Measurements from ENCODE around the gene EHD1. TPM values are rescaled to one million over a fixed set of nuclear protein-coding genes. Genes with fewer than 3 reads are reported as not detected.

Gene EHD1
- total RNA-seq, 6 experiments from 2014 or later, result 189 to 227 (median 197) TPM

DNA sequence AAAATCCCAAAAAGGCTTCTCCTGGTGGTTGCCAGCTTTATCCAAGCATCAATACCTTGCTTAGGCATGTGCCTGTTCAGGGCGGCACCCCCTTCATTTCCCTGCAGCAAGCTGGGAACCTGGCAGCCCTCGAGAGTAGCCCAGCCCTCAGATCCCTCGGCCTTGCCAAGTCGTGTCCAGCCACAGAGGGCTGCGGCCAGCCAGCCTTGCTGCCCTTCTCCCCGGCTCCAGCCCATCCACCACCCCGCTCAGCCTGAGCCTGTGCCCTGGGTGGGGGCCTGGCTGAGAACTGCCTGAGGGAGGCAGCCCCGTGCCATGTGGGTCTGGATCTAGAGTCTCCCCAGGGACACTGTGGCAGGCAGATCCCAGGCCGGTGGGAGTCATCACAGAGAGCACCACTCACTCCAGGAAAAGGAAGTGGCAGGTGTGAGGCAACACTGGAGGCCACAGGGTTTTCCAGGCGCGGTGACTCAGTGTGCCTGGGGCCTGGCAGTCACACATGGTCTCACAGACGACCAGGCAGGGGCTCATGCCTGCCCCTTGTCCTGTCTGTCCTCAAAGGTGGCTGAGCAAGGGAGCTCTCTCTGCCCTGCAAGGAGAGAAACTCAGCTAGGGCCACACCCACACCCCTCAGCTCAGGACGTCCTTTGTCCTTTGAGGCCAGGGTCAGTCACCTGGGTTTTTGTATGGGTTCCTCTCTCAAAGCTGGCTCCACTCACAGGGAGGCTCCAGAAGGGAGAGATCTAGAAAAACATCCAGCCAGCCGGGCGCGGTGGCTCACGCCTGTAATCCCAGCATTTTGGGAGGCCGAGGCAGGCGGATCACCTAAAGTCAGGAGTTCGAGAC is 21.8 kb downstream of the EHD1 start:
- Mint-ChIP-seq H3K4me3 (peak overlapping the region; percentile 39; the same call in 1 of the 2 replicates), H3K27me3 (ENCODE audit: insufficient read depth) (peaks cover 2% of the 10 kb centered on the region; the same call in 1 of the 2 replicates), H3K4me1 (ENCODE audit: low read depth) (peaks cover 36% of the 10 kb centered on the region), H3K9me3 (no peaks in the 10 kb centered on the region), H3K36me3 (ENCODE audit: low read depth) (peaks cover 26% of the 10 kb centered on the region), H3K27ac (peak overlapping the region; percentile 92)
- peak; percentile 84 for DNase-seq
- TF ChIP-seq, protein P1, sequence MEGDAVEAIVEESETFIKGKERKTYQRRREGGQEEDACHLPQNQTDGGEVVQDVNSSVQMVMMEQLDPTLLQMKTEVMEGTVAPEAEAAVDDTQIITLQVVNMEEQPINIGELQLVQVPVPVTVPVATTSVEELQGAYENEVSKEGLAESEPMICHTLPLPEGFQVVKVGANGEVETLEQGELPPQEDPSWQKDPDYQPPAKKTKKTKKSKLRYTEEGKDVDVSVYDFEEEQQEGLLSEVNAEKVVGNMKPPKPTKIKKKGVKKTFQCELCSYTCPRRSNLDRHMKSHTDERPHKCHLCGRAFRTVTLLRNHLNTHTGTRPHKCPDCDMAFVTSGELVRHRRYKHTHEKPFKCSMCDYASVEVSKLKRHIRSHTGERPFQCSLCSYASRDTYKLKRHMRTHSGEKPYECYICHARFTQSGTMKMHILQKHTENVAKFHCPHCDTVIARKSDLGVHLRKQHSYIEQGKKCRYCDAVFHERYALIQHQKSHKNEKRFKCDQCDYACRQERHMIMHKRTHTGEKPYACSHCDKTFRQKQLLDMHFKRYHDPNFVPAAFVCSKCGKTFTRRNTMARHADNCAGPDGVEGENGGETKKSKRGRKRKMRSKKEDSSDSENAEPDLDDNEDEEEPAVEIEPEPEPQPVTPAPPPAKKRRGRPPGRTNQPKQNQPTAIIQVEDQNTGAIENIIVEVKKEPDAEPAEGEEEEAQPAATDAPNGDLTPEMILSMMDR (IDR thresholded peaks at IDR 0.05), result no peak

DNA sequence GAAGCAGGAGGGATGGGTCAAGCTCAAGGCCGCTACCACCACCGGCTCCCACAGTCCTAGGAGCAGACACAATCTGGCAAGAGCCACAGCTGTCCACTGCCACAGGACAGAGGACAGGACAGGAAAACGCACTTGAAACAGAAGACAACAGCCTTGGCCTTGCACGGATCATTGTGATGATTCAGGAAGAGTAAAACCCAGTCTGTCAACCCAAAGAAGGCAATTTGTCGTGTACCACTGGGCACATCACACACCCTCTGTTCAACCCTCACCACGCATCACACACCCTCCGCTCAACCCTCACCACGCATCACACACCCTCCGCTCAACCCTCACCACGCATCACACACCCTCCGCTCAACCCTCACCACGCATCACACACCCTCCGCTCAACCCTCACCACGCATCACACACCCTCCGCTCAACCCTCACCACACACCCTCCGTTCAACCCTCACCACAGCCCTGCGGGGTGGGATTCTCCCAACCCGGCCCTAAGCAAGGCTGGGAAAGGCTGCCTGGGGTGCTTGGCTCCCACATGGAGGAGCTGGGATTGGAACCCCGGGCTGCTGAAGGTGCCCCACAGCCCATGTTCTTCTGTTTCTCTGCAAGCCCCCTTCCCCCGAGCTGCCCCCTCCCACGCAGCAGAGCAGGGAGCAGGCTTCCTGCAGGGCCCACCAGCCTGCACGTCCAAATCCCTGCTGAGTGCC is 22.7 kb downstream of the EHD1 start:
- H3K4me1 Mint-ChIP-seq (ENCODE audit: low read depth), result peaks cover 44% of the 10 kb centered on the region
- no peak for DNase-seq
- peak overlapping the region; percentile 62 for H3K4me3 Mint-ChIP-seq
- TF ChIP-seq, protein P1 (IDR thresholded peaks at IDR 0.05), result no peak
- H3K27ac Mint-ChIP-seq, result peak overlapping the region; percentile 92
- no peaks in the 10 kb centered on the region for H3K9me3 Mint-ChIP-seq
- peaks cover 2% of the 10 kb centered on the region; the same call in 1 of the 2 replicates for H3K27me3 Mint-ChIP-seq (ENCODE audit: insufficient read depth)
- peaks cover 27% of the 10 kb centered on the region for H3K36me3 Mint-ChIP-seq (ENCODE audit: low read depth)

DNA sequence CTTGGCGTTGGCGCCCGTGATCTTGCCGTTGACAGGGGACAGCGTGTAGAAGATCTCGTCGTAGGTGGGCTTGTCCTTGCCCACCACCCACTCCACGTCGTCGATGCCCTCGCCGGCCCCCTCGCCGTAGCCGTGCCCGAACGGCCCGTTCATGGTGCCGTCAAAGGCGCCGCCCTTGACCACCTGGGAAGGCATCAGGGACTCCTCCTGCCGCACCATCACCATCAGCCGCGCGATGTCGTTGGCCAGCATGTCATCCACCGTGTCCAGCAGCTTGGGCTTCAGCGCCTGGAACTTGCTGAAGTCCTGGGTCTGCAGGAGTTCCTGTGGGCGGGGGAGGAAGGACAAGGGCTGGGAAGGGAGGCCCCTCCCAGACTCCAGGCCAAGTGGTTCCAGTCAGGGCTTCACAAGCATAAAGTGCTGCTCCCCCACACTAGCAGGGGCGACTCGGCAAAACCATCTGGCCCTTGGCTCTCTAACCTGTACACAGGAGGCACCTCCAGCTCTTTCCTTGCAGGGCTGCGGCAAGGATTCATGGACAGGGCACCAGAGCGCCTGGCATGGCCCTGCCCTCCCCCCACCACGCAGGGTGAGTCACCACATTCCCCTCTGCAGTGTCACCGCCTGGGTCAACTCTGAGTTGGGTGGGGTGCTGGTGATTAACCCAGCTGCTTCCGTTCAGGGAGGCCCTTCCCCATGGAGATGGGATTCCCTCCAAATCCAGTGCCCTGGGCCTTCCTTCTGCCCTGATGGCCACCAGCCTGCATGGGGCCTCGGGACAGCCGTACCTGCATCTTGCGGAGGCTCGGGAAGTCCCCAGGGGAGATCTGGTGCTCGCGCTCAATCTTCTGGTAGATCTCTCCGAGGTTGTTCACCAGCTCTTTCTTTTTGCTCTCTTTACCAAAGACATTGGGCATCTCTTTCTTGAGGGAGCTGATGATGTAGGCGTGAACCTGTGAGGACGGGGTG is 23.6 kb downstream of the EHD1 start:
- peak overlapping the region; percentile 62 for H3K4me3 Mint-ChIP-seq
- peaks cover 6% of the 10 kb centered on the region; the same call in 1 of the 2 replicates for H3K27me3 Mint-ChIP-seq (ENCODE audit: insufficient read depth)
- peaks cover 23% of the 10 kb centered on the region for H3K36me3 Mint-ChIP-seq (ENCODE audit: low read depth)
- peaks cover 51% of the 10 kb centered on the region for H3K4me1 Mint-ChIP-seq (ENCODE audit: low read depth)
- peak overlapping the region; percentile 92 for H3K27ac Mint-ChIP-seq
- TF ChIP-seq, protein P1 (IDR thresholded peaks at IDR 0.05), result no peak
- DNase-seq, result peak; percentile 90
- H3K9me3 Mint-ChIP-seq, result no peaks in the 10 kb centered on the region

DNA sequence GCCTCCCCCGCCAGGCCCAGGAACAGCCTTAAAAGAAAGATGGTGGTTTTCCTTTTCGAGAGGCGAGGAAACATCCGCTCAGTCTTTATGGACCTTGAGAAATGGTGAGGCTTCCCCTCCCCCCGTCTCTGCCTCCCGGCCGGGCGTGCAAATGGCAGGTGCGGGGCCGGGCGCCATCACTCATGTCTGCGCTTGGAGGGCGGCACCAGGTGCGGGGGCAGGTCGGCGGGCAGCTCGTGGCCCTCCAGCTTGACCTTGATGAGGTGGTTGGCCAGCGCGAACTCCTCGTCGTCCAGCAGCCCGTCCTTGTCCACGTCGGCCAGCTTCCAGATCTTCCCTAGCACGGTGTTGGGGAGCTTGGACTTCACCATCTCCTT is 24.3 kb downstream of the EHD1 start:
- peak overlapping the region; percentile 92 for H3K27ac Mint-ChIP-seq
- H3K36me3 Mint-ChIP-seq (ENCODE audit: low read depth), result peaks cover 23% of the 10 kb centered on the region

More for the DNA sequence above, 24.3 kb downstream of the EHD1 start:
- Mint-ChIP-seq H3K4me1 (ENCODE audit: low read depth) (peaks cover 57% of the 10 kb centered on the region), H3K27me3 (ENCODE audit: insufficient read depth) (peaks cover 11% of the 10 kb centered on the region), H3K9me3 (no peaks in the 10 kb centered on the region), H3K4me3 (peak overlapping the region; percentile 62; the same call in 1 of the 2 replicates)
- no peak for DNase-seq
- TF ChIP-seq, protein P1 (IDR thresholded peaks at IDR 0.05), result no peak
